GM19467 (cell line): ENCODE measurements around the gene CTAGE9.
"Not testable (repeated sequence)": the region's sequence is repeated elsewhere in the genome, so short reads cannot be mapped to it uniquely, and the experiment has no call there.

Source experiments
- ATAC-seq: cut with Tn5 transposase; IDR thresholded peaks from one replicate; pipeline ENCODE4 v1.9.1; 2021; ENCODE audit warnings: mild to moderate bottlenecking, moderate library complexity; ENCODE audit not compliant: unreplicated experiment

CTAGE9 gene, protein sequence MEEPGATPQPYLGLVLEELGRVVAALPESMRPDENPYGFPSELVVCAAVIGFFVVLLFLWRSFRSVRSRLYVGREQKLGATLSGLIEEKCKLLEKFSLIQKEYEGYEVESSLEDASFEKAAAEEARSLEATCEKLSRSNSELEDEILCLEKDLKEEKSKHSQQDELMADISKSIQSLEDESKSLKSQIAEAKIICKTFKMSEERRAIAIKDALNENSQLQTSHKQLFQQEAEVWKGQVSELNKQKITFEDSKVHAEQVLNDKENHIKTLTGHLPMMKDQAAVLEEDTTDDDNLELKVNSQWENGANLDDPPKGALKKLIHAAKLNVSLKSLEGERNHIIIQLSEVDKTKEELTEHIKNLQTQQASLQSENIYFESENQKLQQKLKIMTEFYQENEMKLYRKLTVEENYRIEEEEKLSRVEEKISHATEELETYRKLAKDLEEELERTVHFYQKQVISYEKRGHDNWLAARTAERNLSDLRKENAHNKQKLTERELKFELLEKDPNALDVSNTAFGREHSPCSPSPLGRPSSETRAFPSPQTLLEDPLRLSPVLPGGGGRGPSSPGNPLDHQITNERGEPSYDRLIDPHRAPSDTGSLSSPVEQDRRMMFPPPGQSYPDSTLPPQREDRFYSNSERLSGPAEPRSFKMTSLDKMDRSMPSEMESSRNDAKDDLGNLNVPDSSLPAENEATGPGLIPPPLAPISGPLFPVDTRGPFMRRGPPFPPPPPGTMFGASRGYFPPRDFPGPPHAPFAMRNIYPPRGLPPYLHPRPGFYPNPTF

DNA sequence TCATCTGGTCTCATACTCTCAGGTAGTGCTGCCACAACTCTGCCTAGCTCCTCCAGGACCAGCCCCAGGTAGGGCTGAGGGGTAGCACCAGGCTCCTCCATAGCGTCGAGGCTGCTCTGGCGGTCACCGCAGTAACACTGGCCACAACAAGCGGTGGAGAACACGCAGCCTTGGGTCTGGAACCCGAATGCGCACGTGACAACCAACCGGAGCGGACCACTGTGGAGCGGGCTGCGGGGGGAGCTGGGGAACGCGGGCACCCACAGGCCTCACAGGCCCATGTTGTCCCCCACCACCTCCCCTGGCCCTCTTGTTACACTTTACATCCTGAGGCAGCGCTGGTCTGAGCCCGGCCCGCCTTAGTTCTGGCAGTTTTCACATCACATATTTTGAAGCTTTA lies at the start of gene CTAGE9:
Gene CTAGE9 (minus strand): TSS at position 101 of the 400 bp plus-strand sequence. CDS start 0 bp downstream, at position 101.
- not testable (repeated sequence) for ATAC-seq

DNA sequence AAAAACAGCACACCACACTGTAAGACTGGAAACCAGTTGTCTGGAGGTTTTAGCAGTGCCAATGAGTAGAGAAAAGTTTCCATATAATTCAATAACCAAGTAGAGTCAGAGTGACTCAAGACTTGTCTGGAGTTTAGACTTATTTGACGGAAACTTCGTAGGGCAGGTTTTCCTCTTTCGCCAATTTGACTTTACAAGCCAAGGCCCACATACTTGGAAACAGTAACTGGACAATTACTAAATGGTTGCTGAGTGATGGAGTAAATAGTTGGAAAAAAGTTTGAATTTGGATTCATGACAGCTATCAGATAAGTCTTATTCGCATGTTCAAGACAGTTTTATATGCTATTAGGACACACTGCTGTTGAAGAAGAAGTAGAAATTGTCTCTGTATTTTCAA lies 48.1 kb upstream of the CTAGE9 start:
- ATAC-seq = no peak

DNA sequence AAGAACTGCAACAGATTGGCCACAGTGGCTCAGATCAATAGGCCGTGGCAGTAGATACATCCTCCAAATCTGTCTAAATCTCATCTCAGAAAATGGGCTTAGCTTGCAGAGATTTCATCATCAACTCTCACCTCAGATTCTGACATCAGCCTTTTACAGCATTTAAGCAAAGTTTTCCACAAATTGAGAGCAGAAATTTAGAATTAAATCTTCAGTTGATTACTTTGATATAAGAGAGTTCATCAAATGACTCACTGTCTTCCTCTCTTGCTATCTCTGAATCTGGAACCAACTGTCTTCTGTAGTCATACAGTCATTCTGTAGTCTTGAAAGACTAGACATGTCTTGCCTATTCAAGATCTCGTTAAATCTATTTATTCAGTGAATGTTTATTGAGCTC lies 45.2 kb upstream of the CTAGE9 start:
- ATAC-seq = no peak

DNA sequence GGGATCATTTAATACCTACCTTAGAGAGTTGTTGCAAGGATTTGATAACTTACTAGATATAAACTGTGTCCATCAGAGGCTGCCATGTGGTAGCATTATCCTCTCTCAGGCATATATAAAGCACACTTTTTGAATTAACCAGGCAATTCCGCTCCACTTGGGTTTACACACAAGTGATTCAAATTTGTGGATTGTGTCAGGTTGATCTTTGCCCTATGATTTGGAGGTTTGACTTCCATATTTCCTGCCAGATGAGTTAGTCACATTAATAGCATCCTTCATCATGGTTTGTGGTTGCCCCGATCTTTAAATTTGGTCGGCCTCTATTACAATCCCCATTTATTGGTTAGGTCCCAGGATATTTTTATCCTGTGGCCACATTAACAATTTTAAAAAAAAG lies 44.8 kb upstream of the CTAGE9 start:
- no peak for ATAC-seq

DNA sequence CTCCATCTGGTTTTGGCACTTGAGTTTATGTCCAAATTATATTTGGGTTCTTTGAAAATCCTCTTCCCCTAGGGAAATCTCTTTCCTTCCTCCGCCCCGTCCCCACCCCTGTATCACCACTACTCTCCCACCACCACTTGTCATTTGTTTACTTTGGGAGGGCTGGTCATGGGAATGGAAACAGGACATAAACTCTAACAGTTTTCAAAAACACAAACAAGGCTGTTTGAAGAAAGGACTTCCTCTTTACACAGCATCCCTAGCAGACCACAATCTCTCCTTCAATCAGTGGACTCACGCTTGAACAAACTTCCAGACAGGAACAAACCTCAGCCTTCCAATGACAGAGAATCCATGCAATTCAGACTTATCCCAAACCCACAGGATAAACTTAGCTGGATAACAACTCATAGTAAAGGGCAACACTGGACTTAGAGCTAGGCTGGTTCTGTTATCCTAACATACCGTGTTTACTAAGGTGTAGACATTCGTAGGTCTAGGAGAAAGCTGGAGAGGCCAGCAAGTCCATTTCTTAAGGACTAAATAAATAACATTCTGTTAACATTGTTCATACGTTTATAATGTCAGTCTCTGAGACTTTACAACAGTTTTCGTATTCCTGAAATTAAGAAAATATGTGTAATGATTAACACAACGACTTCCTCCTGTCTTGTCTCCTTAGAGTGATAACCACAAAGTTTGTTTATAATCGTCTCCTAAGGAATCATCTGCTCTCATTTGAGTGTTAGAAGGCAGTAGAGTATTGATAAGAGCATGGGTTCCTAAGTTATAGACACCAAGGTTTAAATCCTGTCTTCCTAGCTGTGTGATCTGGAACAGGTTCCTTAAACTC lies 44.1 kb upstream of the CTAGE9 start:
- no peak for ATAC-seq

DNA sequence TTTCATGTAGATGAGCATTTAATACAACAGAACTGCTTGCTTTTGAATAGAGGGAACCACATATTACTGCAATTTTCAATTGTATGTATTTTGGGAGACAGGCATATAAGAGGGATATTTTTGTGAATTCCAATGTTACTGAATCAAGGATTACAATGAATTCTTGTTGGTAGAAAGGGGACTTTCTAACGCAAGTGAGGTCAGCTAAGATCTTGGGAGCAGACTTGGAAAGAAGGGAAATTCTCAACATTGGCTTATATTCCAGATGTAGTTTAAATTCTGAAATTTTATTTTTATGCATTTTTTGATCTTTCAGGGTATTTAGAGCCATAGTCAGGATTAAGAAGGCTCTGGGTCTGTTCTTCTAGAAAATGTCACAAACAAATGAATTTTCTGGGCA lies 43.3 kb upstream of the CTAGE9 start:
- ATAC-seq = no peak

DNA sequence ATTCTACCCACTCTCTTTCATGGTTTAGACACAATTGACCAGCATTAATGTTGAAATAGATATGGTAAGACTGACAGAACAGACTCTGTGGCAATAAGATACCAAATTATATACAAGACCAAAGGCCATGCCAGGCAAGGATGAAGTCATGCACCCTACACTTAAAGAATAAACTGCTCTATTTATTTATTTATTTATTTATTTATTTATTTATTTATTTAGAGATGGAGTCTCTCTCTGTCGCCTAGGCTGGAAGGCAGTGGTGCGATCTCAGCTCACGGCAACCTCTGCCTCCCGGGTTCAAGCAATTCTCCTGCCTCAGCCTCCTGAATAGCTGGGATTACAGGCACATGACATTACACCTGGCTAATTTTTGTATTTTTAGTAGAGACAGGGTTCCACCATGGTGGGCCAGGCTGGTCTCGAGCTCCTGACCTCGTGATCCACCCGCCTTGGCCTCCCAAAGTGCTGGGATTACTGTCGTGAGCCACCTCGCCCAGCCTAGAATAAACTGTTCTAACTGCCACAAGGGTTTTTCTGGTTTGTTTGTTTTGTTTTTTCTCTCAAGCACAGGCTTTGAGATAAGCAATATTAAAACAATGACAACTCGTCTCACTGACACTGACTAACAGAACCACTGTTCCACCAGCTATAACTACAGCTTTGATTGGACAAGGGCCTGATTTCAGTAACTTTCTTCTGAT lies 40.3 kb upstream of the CTAGE9 start:
- not testable (repeated sequence) for ATAC-seq

DNA sequence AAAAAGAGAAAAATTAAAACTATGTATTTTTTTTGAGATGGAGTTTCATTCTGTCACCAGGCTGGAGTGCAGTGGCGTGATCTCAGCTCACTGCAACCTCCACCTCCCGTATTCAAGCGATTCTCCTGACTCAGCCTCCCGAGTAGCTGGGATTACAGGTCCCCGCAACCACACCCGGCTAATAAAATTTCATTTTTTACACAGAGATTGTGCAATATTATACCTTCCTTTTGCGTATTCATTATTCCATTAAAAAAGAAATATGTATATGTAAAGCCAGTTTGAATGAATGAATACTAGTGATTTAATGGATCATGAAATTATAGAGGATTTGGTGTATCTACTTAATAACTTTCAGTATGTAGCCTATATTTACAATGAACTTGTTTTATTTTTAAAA lies 38.2 kb upstream of the CTAGE9 start:
- ATAC-seq = no peak

DNA sequence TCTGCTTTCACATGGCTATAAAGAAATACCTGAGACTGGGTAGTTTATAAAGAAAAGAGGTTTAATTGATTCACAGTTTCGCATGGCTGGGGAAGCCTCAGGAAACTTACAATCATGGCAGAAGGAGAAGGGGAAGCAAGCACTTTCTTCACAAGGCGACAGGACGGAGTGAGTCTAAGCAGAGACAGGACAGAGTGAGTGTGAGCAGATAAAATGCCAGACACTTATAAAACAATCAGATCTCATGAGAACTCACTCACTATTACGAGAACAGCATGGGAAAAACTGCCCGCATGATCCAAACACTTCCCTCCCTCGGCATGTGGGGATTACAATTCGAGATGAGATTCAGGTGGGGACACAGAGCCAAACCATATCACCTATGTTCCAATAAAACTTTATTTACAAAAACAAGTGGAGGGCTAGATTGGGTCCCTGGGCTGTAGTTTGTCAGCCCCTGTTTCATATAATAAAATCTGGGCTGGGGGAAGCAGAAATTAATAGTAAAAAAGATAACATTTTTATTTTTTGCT lies 37.1 kb upstream of the CTAGE9 start:
- no peak for ATAC-seq

DNA sequence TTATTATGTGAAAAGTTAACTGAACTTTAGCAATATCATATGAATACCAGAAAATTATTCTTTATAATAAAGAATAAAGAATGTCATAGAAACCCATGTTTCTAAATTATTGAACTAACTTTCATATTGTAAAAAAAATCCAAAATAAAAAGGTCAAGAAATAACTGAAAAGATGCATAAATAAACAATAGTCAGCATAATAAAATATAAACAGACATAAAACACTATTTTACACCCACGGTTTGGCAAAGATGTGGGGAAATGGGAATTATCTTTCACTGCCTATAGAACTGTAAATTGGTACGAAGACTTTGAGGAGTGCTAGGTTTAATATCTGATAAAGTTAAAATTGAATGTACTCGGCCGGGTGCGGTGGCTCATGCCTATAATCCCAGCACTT lies 34.7 kb upstream of the CTAGE9 start:
- ATAC-seq = no peak

DNA sequence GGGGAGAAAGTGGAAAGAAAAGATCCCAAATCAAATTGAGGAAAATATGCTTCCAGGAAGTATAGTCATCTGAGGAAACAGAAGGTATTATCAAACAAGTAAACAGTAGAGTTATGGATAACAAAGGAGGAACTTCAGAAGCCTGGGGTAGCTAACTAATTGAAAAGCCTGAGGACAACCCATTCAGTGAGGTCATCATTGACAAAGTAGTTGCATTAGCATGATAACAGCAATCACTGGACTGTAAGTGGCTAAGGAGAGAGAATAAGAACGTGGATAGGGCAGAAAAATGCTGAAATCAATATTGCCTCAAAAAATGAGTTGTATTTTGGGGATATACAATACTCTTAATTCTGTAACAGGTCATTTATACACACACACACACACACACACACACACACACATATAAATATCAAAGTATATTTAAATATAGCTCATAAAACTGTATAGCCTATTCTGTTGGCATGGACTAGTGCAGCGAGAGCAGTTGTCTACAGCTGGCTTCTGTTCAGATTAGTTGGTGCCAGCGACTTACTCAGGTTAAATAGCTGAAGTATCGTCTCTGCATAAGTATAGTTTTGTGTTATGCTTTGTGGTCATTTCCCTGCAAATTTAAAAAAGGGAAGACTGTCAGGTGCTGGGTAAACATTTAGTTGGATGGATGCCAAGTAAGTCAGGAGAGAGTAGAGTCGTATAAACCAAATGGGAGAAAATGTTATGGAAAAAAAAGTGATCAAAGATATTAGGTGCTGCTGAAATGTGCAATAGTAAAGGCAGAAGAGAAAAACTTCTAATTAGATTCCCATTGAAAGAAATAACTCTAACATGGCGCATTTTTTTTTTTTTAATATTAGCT lies 33.8 kb upstream of the CTAGE9 start:
- no peak for ATAC-seq

DNA sequence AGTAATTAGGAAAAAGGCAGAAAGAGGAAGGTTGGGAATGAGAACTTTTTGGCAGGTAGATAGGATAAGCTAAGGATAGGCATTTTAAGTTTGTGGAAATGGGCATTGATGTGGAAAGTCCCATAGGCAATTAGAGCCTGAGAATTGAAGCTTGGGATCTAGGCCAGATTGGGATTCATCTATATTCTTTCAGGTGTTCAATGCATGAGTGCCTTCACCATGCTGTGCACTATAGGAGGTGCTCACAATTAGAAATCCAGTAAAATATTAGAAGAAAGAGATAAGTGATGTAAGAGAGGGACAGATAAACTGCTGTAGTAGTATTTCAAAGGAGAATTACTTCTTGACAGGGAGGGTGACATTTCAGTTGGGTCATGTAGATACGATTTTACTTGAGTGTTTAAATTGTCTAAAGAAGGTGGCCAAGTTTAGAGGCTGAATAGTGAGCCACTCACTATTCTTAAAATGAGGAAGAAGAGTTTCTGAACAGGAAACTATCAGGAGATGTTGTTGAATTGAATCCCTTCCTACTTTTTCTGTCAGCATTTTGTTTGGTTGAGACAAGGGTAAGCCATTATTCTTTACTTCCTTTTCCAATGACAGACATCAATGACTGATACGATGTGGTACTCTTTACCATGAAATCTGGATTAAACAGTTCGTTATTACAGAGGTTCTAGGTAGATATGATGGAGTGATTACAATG lies 31.0 kb upstream of the CTAGE9 start:
- ATAC-seq = no peak

DNA sequence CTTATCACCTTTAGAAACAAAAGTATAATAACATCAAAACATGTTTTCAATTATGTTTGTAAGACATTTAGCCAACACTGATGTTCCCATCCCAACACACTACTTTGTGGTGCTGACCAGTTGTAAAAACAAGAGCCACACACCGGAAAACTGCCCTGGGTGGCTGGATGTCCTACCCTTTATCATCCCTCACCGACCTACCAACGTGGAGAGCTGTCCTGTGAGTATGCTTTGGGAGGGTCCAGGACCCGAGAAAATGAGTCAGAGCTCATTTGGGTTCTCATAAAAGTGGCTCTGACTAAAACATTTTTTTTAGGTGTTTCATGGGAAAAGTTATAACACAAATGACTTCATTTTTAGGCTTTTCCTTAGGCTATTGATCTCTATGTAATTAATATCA lies 29.3 kb upstream of the CTAGE9 start:
- no peak for ATAC-seq

DNA sequence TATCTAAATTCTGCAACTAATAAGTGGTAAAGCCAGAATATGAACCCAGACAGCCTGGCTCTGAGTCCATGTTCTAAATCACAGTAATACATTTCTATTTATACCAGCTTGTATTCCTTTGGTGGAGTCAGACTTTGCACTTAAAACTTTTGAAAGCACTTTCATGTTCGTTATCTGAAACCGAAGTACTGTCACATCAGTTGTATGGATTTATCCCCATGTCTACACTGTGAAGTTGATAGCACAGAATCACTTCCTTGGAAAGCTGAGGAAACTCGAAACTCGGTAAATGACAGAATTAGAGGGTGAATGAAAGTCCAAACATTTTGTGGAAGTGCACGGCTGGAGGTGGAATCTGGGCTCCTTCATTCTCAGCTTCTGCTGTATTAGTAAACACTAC lies 28.3 kb upstream of the CTAGE9 start:
- ATAC-seq = no peak

DNA sequence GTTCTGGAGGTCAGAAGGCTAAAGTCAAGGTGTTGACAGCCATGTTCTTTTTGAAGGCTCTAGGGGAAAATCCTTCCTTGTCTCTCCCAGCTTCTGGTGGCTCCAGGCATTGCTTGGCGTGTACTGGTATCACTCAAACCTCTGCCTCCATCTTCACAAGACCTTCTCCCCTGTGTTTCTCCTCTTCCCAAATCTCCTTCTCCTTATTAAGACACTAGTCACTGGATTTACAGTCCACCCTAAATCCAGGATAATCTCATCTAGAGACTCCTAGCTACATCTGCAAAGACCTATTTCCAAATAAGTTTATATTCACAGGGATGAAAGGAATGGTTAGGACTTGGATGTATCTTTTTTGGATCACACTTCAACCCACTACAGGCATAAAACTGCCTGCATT lies 26.0 kb upstream of the CTAGE9 start:
- no peak for ATAC-seq

DNA sequence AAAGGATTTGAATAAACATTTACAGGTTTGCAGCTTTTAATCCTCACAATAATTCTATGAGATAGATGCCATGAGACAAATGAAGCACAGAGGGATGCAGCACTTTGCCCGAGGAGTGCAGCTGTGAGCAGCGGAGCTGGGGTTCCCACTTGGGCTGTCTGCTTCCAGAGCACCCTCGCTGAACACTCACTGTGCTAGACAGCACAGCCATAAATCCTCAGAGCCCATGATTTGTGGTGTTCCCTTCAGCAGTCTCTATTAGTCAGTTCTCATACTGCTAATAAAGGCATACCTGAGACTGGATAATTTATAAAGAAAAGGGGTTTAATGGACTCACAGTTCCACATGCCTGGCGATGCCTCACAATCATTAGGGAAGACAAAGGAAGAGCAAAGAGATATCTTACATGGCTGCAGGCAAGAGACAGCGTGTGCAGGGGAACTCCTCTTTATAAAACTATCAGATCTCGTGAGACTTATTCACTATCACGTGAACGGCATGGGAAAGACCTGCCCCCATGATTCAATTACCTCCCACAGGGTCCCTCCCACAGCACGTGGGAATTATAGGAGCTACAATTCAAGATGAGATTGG lies 25.3 kb upstream of the CTAGE9 start:
- ATAC-seq = no peak

DNA sequence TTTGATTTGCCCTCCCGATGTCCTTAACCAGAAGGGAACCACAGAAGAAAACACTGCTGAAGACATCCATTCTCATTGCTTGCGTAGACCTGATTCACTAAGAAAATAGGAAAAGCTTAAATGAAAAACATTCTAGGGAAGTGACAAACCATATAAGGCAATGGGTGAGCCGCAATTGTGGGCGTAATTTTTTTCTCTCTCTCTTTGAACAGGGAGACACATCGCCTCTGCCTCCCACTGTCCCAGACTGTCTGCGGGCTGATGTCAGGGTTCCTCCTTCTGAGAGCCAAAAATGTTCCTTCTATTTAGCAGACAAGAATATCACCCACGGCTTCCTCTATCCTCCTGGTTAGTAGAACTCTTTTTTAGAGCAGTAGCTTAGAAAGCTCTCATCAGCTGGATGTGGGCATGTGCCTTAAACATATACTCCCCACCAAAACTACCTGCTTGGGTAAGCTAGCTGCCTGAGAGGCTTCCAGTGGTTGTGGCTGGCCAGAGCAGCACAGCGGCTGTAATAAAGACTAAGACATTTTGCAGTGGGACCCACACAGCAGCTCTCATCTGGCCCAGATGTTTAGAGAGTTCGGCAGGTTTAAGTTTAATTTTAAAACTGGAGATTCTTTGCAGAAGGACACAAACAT lies 22.7 kb upstream of the CTAGE9 start:
- ATAC-seq = no peak

DNA sequence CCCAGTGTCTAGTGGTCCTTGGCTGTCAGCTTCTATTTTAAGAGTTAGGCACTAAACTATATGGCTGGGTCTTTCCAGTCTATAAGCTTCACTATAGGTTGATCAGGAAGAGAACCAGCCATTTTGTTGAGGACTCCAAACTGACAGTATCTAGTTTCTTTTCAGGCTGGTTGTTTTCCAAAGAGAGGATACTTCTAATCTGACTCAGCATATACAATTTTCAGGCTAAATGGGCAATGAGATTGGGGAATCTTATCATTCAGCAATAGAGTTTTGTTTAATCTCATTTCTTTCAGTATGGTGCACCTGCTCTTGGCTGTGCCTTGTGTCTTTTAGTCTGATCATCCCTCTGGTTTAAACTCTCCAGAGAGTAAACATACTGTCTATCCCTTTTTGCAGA lies 20.4 kb upstream of the CTAGE9 start:
- no peak for ATAC-seq
